Thoracic aorta (tissue), 2 donors: ENCODE data around the gene CD247. TPM values are rescaled to one million over a fixed set of nuclear protein-coding genes. Genes with fewer than 3 reads are reported as not detected.

ENCODE experiments used
- ATAC-seq: fragments of 150-250 bp; one replicate; pipeline ENCODE4 v1.8.0; 2017; ENCODE audit warnings: low read depth; ENCODE audit not compliant: insufficient number of reproducible peaks, low FRiP score
- DNase-seq: peaks from one replicate; pipeline ENCODE4 v3.0.0-alpha.2; 2020; ENCODE audit warnings: low spot score
- H3K27ac ChIP-seq, 2 donors: fragments of 200-600 bp; sonication (generic); 1 replicate in 1 of 2; 2 replicates in 1 of 2; pipeline ENCODE4 v1.5.1; 2016; ENCODE audit warnings: mild to moderate bottlenecking in 2 of 2, moderate library complexity in 2 of 2
- H3K27me3 ChIP-seq: fragments of 200-600 bp; sonication (generic); replicated peaks from 2 replicates; pipeline ENCODE4 v1.6.0; 2016; ENCODE audit warnings: mild to moderate bottlenecking; ENCODE audit not compliant: insufficient read depth
- H3K36me3 ChIP-seq: fragments of 200-600 bp; sonication (generic); one replicate; pipeline ENCODE4 v1.5.1; 2016
- H3K4me1 ChIP-seq, 2 donors: fragments of 200-600 bp; sonication (generic); 1 replicate in 1 of 2; 2 replicates in 1 of 2; pipeline versions ENCODE4 v1.5.1 to v1.6.0; 2016; ENCODE audit warnings: low read depth in 2 of 2, mild to moderate bottlenecking in 1 of 2; ENCODE audit not compliant: control insufficient read depth in 1 of 2
- H3K4me3 ChIP-seq: fragments of 200-600 bp; sonication (generic); 2 replicates; pipeline ENCODE4 v1.5.1; 2016; ENCODE audit warnings: mild to moderate bottlenecking
- H3K9me3 ChIP-seq: fragments of 200-600 bp; sonication (generic); 2 replicates; pipeline ENCODE4 v1.5.1; 2016
- total RNA-seq, 2 donors: library from RNA; depleted of rRNA; stranded (reverse); fragments of >200 nt; gene quantifications; one replicate each; pipeline versions ENCODE4 v1.1.0 to v1.2.3, GENCODE V29; 2016
- TF ChIP-seq, protein P1 (sequence below): fragments of 200-600 bp; sonication (generic); IDR thresholded peaks from one replicate; pipeline ENCODE4 v1.5.1; 2019; ENCODE audit warnings: antibody characterized with exemption

Gene CD247
- total RNA-seq, 2 donors from 2014 or later = 1.6 to 8.5 TPM

DNA sequence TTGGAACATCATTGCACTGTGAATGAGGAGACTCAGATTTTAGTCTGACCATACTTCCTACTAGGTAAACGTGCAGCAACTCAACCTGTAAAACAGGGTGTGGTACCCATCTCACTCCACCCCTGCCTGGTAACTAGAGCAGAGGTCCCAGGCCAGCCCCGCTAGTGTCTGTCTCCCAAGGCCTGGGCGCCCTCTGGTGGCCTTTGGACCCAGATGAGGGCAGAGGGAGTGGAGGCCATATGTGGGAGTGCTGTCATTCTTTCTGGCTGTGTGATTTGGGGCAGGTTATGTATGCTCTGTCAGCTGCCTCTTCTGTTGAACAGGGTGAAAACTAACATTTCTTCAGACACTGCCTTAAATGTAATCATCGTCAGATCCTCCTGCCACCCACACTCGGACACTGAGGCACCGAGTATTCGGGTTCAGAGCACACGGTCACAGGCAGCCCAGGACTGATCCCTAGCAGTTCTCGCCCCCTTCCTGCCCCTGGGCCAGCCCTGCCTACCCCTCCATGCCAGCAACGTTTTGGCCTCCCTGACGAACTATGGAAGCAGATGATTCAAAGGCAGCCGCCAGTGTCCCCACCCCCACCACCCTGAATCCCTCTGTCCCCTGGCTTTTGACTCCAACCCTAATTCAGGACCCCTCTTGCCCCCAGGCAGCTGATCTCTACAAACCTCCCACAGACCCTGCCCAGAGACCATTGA lies 76.0 kb downstream of the CD247 start:
- H3K4me1 ChIP-seq = peaks cover 0 to 11% of the 10 kb centered on the region in 2 donors
- no peaks in the 10 kb centered on the region for H3K27me3 ChIP-seq
- H3K4me3 ChIP-seq = no peak overlapping the region
- DNase-seq (peak; percentile 63), ATAC-seq (peak; percentile 12)
- H3K27ac ChIP-seq = no peak overlapping the region
- no peaks in the 10 kb centered on the region for H3K36me3 ChIP-seq
- no peaks in the 10 kb centered on the region for H3K9me3 ChIP-seq
- TF ChIP-seq, protein P1, sequence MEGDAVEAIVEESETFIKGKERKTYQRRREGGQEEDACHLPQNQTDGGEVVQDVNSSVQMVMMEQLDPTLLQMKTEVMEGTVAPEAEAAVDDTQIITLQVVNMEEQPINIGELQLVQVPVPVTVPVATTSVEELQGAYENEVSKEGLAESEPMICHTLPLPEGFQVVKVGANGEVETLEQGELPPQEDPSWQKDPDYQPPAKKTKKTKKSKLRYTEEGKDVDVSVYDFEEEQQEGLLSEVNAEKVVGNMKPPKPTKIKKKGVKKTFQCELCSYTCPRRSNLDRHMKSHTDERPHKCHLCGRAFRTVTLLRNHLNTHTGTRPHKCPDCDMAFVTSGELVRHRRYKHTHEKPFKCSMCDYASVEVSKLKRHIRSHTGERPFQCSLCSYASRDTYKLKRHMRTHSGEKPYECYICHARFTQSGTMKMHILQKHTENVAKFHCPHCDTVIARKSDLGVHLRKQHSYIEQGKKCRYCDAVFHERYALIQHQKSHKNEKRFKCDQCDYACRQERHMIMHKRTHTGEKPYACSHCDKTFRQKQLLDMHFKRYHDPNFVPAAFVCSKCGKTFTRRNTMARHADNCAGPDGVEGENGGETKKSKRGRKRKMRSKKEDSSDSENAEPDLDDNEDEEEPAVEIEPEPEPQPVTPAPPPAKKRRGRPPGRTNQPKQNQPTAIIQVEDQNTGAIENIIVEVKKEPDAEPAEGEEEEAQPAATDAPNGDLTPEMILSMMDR = peak; percentile 80

DNA sequence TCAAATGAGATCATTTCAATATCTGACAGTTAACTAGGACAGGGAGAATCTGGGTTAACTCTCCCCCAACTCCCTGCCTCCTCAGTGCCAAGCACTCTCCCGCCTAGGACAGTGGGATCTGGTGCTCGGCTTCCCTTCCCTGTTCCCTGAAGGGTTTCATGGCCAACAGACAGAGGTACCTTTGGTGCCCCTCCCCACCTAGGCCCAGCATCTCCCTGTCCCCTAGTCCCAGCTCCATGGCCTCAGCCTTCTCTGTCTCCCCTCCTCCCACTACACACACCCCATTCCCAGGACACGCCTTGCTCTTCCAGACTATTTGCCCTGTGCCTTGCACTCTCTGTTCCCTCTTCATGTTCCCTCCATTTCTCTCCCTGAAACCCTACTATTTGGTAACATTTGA lies 77.1 kb downstream of the CD247 start:
- no peak for DNase-seq
- peaks cover 0 to 11% of the 10 kb centered on the region in 2 donors for H3K4me1 ChIP-seq
- H3K36me3 ChIP-seq = no peaks in the 10 kb centered on the region
- H3K4me3 ChIP-seq = no peak overlapping the region
- no peak for ATAC-seq
- no peak overlapping the region for H3K27ac ChIP-seq
- H3K27me3 ChIP-seq = no peaks in the 10 kb centered on the region
- TF ChIP-seq, protein P1 = no peak
- no peaks in the 10 kb centered on the region for H3K9me3 ChIP-seq

DNA sequence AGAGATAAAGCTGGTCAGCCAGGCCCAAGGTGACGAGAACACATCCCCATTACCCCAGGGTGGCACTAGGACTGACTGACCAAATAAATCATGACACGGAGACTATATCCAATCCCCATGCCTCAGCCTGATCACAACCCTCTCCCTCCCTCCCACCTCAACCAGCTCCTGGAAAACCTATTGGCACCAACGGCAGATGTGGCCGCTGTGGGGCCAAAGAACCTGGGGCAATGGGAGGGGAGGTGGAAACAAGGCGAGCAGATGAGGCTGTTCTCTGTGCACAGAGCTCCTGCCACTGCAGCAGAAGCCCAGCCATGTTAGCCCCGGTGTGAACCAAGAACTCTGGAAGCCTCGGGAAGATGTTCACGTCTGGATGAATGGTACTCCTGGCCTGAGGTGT lies 77.6 kb downstream of the CD247 start:
- TF ChIP-seq, protein P1 = no peak
- Histone ChIP-seq H3K27ac (no peak overlapping the region), H3K36me3 (no peaks in the 10 kb centered on the region), H3K4me3 (no peak overlapping the region), H3K9me3 (no peaks in the 10 kb centered on the region), H3K27me3 (no peaks in the 10 kb centered on the region), H3K4me1 (peaks cover 0 to 11% of the 10 kb centered on the region in 2 donors)
- ATAC-seq (no peak), DNase-seq (no peak)

DNA sequence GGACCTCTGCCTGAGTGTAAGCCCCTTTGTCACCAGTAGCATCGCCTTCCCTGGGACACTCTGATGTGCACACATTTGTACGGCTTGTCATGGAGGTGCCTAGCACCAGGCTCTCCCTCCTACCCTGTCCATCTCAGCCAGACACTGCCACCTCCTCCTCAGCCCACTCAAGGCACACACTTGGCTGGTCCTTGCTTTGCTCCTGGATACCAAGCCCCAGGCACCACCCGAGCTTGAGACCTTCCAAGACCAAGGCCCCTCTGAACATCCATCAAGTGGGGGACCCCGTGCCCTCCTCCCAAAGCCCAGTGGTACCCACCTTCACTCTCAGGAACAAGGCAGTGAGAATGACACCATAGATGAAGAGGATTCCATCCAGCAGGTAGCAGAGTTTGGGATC lies 78.0 kb downstream of the CD247 start:
- Histone ChIP-seq H3K27me3 (no peaks in the 10 kb centered on the region), H3K4me3 (no peak overlapping the region), H3K27ac (no peak overlapping the region), H3K9me3 (no peaks in the 10 kb centered on the region), H3K36me3 (no peaks in the 10 kb centered on the region), H3K4me1 (peaks cover 0 to 11% of the 10 kb centered on the region in 2 donors)
- DNase-seq (no peak), ATAC-seq (no peak)
- TF ChIP-seq, protein P1 = no peak

DNA sequence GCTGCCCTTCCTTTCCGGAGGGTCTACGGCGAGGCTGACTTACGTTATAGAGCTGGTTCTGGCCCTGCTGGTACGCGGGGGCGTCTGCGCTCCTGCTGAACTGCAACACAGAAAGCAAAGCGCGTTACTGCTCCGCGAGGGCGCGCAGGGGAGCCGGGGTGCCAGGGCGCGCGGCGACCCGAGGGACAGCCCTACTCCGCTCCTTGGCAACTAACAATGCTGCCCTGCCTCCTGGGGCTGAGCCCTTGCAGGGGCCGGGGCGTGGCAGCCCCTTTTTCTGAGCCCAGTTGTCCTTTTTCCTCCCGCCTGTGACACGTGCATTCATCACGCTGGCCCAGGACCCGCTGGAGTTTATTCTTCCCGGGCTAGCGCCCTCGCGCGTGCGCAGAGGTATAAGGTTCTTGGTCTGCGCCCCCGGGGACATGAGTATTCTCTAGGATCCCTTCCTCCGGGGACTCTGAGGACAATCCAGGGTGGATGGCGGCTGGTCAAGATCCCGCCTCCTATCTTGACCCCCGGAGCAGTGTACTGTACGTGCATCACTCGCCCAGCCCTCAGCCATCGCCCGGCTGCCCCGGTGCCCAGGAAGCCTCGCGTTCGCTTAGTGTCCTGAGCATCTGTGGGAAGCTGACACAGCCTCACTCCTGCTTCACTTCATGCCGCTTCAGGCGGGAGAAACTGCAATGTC lies 78.9 kb downstream of the CD247 start:
- TF ChIP-seq, protein P1 = no peak
- no peak for DNase-seq
- H3K36me3 ChIP-seq = no peaks in the 10 kb centered on the region
- no peaks in the 10 kb centered on the region for H3K27me3 ChIP-seq
- no peak for ATAC-seq
- H3K27ac ChIP-seq = no peak overlapping the region
- no peaks in the 10 kb centered on the region for H3K9me3 ChIP-seq
- H3K4me1 ChIP-seq = peaks cover 0 to 11% of the 10 kb centered on the region in 2 donors
- peak overlapping the region; percentile 34 for H3K4me3 ChIP-seq
